Endothelial cell of umbilical vein (primary cell): ENCODE data around the gene ITGB3. TPM values are rescaled to one million over a fixed set of nuclear protein-coding genes. Genes with fewer than 3 reads are reported as not detected.

Experiments
- BruUV-seq: library from RNA; stranded (reverse); fragments of 400-500 nt; replicated peaks from 2 replicates; lab custom pipeline; 2021; lab: Mats Ljungman, UMichigan
- CTCF ChIA-PET: fragments of 300-600, 350-600 bp; sonication (Branson Sonifier 250); formaldehyde crosslinking; loops from one replicate; lab custom pipeline; 2021; ENCODE audit warnings: antibody characterized with exemption, inconsistent platforms; lab: Charles Lee
- POLR2A ChIA-PET: fragments of 300-600, 350-600 bp; sonication (Branson Sonifier 250); formaldehyde crosslinking; loops from one replicate; lab custom pipeline; 2021; ENCODE audit warnings: antibody characterized with exemption, inconsistent platforms; lab: Charles Lee
- DNase-seq: peaks from one replicate; pipeline ENCODE4 v3.0.0-alpha.2; 2011; ENCODE audit warnings: low read depth, low spot score
- FAIRE-seq: peaks from 2 replicates; lab custom pipeline; 2011; peaks lifted over from hg19 to GRCh38; lab: Jason Lieb, UNC
- H2AFZ ChIP-seq: 2 replicates; pipeline ENCODE4 v1.6.0; 2012; ENCODE audit warnings: low read depth, low read length, control low read depth, inconsistent platforms
- H3K27ac ChIP-seq: 2 replicates; pipeline ENCODE4 v1.5.1; 2011; ENCODE audit warnings: low read depth, mild to moderate bottlenecking, control low read depth, low read length, moderate library complexity; ENCODE audit not compliant: insufficient read depth
- H3K27me3 ChIP-seq, 2 experiments: 2 replicates each; pipeline versions ENCODE4 v1.6.0 to v1.6.1; 2011; ENCODE audit warnings: low read length in 2 of 2, mixed read lengths in 1 of 2; ENCODE audit not compliant: control insufficient read depth in 2 of 2, insufficient read depth in 2 of 2
- H3K36me3 ChIP-seq, 2 experiments: 2 replicates in 1 of 2; 3 replicates in 1 of 2; pipeline ENCODE4 v1.5.1; 2011; ENCODE audit warnings: low read length in 2 of 2, mild to moderate bottlenecking in 1 of 2, moderate library complexity in 1 of 2; ENCODE audit not compliant: control insufficient read depth in 2 of 2, insufficient read depth in 2 of 2; ENCODE audit errors: extremely low read depth in 1 of 2
- H3K4me1 ChIP-seq: 3 replicates; pipeline ENCODE4 v1.5.1; 2011; ENCODE audit warnings: mild to moderate bottlenecking, low read length; ENCODE audit not compliant: control insufficient read depth, insufficient read depth; ENCODE audit errors: extremely low read depth
- H3K4me2 ChIP-seq: 2 replicates; pipeline ENCODE4 v1.6.1; 2011; ENCODE audit warnings: low read length, control low read depth, mixed read lengths; ENCODE audit not compliant: insufficient read depth
- H3K4me3 ChIP-seq, 3 experiments: fragments of 200-600 bp in 1 of 3; sonication (generic), shearing (Covaris generic) in 1 of 3; replicated peaks in 1 of 3; 2 replicates each; pipeline ENCODE4 v1.5.1; 2011 to 2016; ENCODE audit warnings: control low read depth in 3 of 3, low read length in 3 of 3, mild to moderate bottlenecking in 2 of 3, inconsistent platforms in 1 of 3, low read depth in 1 of 3, moderate library complexity in 1 of 3; ENCODE audit not compliant: insufficient read depth in 1 of 3
- H3K79me2 ChIP-seq: 2 replicates; pipeline ENCODE4 v1.6.0; 2012; ENCODE audit warnings: low read length, inconsistent platforms; ENCODE audit not compliant: control insufficient read depth, insufficient read depth
- H3K9ac ChIP-seq: replicated peaks from 2 replicates; pipeline ENCODE3; 2011; ENCODE audit warnings: low read length, control low read depth; ENCODE audit not compliant: insufficient read depth; ENCODE audit errors: extremely low read depth
- H3K9me1 ChIP-seq: replicated peaks from 3 replicates; pipeline ENCODE4 v1.6.0; 2011; ENCODE audit warnings: mild to moderate bottlenecking, low read length; ENCODE audit not compliant: control insufficient read depth, insufficient read depth; ENCODE audit errors: extremely low read depth
- H3K9me3 ChIP-seq: replicated peaks from 2 replicates; pipeline ENCODE4 v1.5.1; 2012; ENCODE audit warnings: low read length, inconsistent platforms; ENCODE audit not compliant: control insufficient read depth, insufficient read depth
- H4K20me1 ChIP-seq: replicated peaks from 2 replicates; pipeline ENCODE3; 2011; ENCODE audit warnings: mild to moderate bottlenecking, low read length; ENCODE audit not compliant: control insufficient read depth, insufficient read depth; ENCODE audit errors: extremely low read depth
- CTCF ChIP-seq, 2 donors: IDR thresholded peaks; 1 replicate in 1 of 2; 2 replicates in 1 of 2; pipeline ENCODE4 v1.5.1; 2011; ENCODE audit warnings: low read length in 2 of 2, mild to moderate bottlenecking in 2 of 2, moderate library complexity in 2 of 2, control low read depth in 1 of 2, inconsistent platforms in 1 of 2, low read depth in 1 of 2; ENCODE audit not compliant: insufficient read depth in 1 of 2; ENCODE audit errors: extremely low read depth in 1 of 2
- EZH2 ChIP-seq: IDR thresholded peaks from 2 replicates; pipeline ENCODE4 v1.6.1; 2012; ENCODE audit warnings: borderline replicate concordance, low read depth, mild to moderate bottlenecking, moderate library complexity, low read length, inconsistent platforms; ENCODE audit not compliant: severe bottlenecking
- GATA2 ChIP-seq: IDR thresholded peaks from 2 replicates; pipeline ENCODE4 v1.7.0; 2011; ENCODE audit warnings: low read depth, mild to moderate bottlenecking, moderate library complexity, mixed read lengths, low read length; ENCODE audit not compliant: insufficient read length, insufficient read depth
- JUN ChIP-seq: IDR thresholded peaks from 2 replicates; pipeline ENCODE4 v1.6.1; 2011; ENCODE audit warnings: borderline replicate concordance, low read depth; ENCODE audit not compliant: insufficient read length, insufficient read depth
- MAX ChIP-seq: IDR thresholded peaks from 2 replicates; pipeline ENCODE4 v1.6.1; 2011; ENCODE audit not compliant: insufficient read depth, insufficient read length
- MYC ChIP-seq: IDR thresholded peaks from one replicate; pipeline ENCODE4 v1.6.1; 2011; ENCODE audit warnings: mild to moderate bottlenecking, low read depth, low read length
- POLR2AphosphoS5 ChIP-seq: IDR thresholded peaks from 2 replicates; pipeline ENCODE4 v1.6.1; 2012; ENCODE audit warnings: low read depth, mild to moderate bottlenecking, control low read depth, low read length, moderate library complexity; ENCODE audit not compliant: insufficient read depth
- dilution Hi-C: fragments of 300-500 bp; cut with MboI; formaldehyde crosslinking; loops from one replicate; pipeline ENCODE4 v1.15.0; 2019; ENCODE audit warnings: low sequenced_read_pairs; ENCODE audit not compliant: extremely low pct_ligation_motif_present
- intact Hi-C: fragments of 100-400 bp; cut with micrococcal nuclease; formaldehyde crosslinking; loops from one replicate; pipeline ENCODE4 v1.10.0; 2022
- polyA plus RNA-seq, 4 experiments: library from polyadenylated mRNA; depleted of rRNA in 3 of 4; stranded (reverse) in 3 of 4; unstranded in 1 of 4; fragments of >200 nt; gene quantifications; 2 replicates each; pipeline versions ENCODE4 v1.2.1 to v1.2.3, GENCODE V29; 2011 to 2012; ENCODE audit warnings: missing spikeins in 1 of 4
- total RNA-seq: library from RNA; stranded (reverse); gene quantifications from 2 replicates; pipeline ENCODE4 v1.2.3, GENCODE V29; 2021

The ITGB3 gene
- total and polyA plus RNA-seq, 2 donors (not counting 3 experiments of a cell fraction or from before 2014, with no cell fraction given), result 55.8 to 60.0 TPM

GRCh38 chr17:47318197-47318918 lies 64.7 kb downstream of the ITGB3 start:
- peaks cover 0 to 3% of the 10 kb centered on the region in 2 experiments for H3K36me3 ChIP-seq
- intact Hi-C loops, result loop anchor here (5.0 kb wide), 2 partner anchors 156 to 376 kb away; no protein-coding TSS in a partner anchor
- H3K27ac ChIP-seq, result no peak overlapping the region
- H2AFZ ChIP-seq, result no peak overlapping the region
- H3K4me1 ChIP-seq, result peaks cover 45% of the 10 kb centered on the region
- BruUV-seq, result no TSS peak
- H3K4me2 ChIP-seq, result no peak overlapping the region
- H3K9me1 ChIP-seq, result no peaks in the 10 kb centered on the region
- DNase-seq (no peak), FAIRE-seq (no peak)
- CTCF ChIA-PET, result no interaction called here
- no peaks in the 10 kb centered on the region for H3K9me3 ChIP-seq
- no peak overlapping the region for H3K4me3 ChIP-seq
- no peaks in the 10 kb centered on the region for H3K79me2 ChIP-seq
- H3K9ac ChIP-seq, result no peak overlapping the region
- POLR2A ChIA-PET, result no interaction called here
- dilution Hi-C loops, result no loop called here
- no peak for TF ChIP-seq POLR2AphosphoS5
- no peak for TF ChIP-seq CTCF (IDR thresholded peaks at IDR 0.05; ENCODE audit: extremely low read depth in 1 of 2, insufficient read depth in 1 of 2, low read depth in 1 of 2, low read length in 2 of 2)
- TF ChIP-seq EZH2, result no peak
- TF ChIP-seq MAX, result no peak
- no peak for TF ChIP-seq MYC
- TF ChIP-seq JUN, result no peak
- no peak for TF ChIP-seq GATA2
- H3K27me3 ChIP-seq, result no peaks in the 10 kb centered on the region
- H4K20me1 ChIP-seq, result no peaks in the 10 kb centered on the region
